ENCODE results near the gene ZDHHC11. TPM values are rescaled to one million over a fixed set of nuclear protein-coding genes. Genes with fewer than 3 reads are reported as not detected.
"Not testable (repeated sequence)": the region's sequence is repeated elsewhere in the genome, so short reads cannot be mapped to it uniquely, and the experiment has no call there.

ZDHHC11 gene
- total RNA-seq, 5 donors from 2014 or later (not counting 1 experiment from before 2014, with no cell fraction given): 6.5 to 38.0 (median 11.6) TPM

- H3K4me1 Mint-ChIP-seq; H3K9me3 ChIP-seq; H3K9me3 Mint-ChIP-seq; H3K36me3 Mint-ChIP-seq; H3K4me3 ChIP-seq (ENCODE audit: control insufficient read depth in 1 of 2, extremely low read depth in 1 of 2, low read length in 1 of 2); H3K27me3 ChIP-seq (replicated peaks in 1 of 2; ENCODE audit: control insufficient read depth in 2 of 2, extremely low read depth in 1 of 2, insufficient read depth in 2 of 2, low read length in 1 of 2); H3K4me3 Mint-ChIP-seq; H3K4me1 ChIP-seq (ENCODE audit: control insufficient read depth in 1 of 2, extremely low read depth in 1 of 2, insufficient read depth in 2 of 2, low read length in 2 of 2); DNase-seq; H3K36me3 ChIP-seq (ENCODE audit: control insufficient read depth in 2 of 2, extremely low read depth in 1 of 2, insufficient read depth in 1 of 2, low read length in 1 of 2); H3K27ac Mint-ChIP-seq; H3K27ac ChIP-seq (ENCODE audit: low read length); H3K27me3 Mint-ChIP-seq; ATAC-seq (replicated peaks in 1 of 4); POLR2A ChIA-PET; CTCF ChIA-PET: not testable (repeated sequence)
- WGBS (ENCODE audit: insufficient coverage): 96% methylated on average over 4 of the region's 19 CpGs
These were observed 100.6 kb downstream of the ZDHHC11 start for GRCh38 chr5:750226-750625.

- Histone ChIP-seq H3K9me3 (no peaks in the 10 kb centered on the region), H3K4me1 (ENCODE audit: control insufficient read depth in 1 of 2, extremely low read depth in 1 of 2, insufficient read depth in 2 of 2, low read length in 2 of 2) (no peaks in the 10 kb centered on the region), H3K4me3 (ENCODE audit: control insufficient read depth in 1 of 2, extremely low read depth in 1 of 2, low read length in 1 of 2) (no peak overlapping the region), H3K36me3 (ENCODE audit: control insufficient read depth in 2 of 2, extremely low read depth in 1 of 2, insufficient read depth in 1 of 2, low read length in 1 of 2) (no peaks in the 10 kb centered on the region), H3K27me3 (replicated peaks in 1 of 2; ENCODE audit: control insufficient read depth in 2 of 2, extremely low read depth in 1 of 2, insufficient read depth in 2 of 2, low read length in 1 of 2) (no peaks in the 10 kb centered on the region), H3K27ac (ENCODE audit: low read length) (no peak overlapping the region)
- Mint-ChIP-seq H3K27me3 (peaks cover 0 to 3% of the 10 kb centered on the region in 2 donors), H3K4me3 (no peak overlapping the region), H3K4me1 (peaks cover 0 to 4% (median 2%) of the 10 kb centered on the region in 3 donors), H3K27ac (no peak overlapping the region), H3K36me3 (no peaks in the 10 kb centered on the region), H3K9me3 (no peaks in the 10 kb centered on the region)
- ATAC-seq (replicated peaks in 1 of 4) (no peak), DNase-seq (no peak)
- ChIA-PET CTCF (no interaction called here), POLR2A (no interaction called here)
- no CpG with 5 or more reads among the region's 14 CpGs for WGBS (ENCODE audit: insufficient coverage)
These were observed 101.6 kb downstream of the ZDHHC11 start for GRCh38 chr5:749101-749670.

DNA sequence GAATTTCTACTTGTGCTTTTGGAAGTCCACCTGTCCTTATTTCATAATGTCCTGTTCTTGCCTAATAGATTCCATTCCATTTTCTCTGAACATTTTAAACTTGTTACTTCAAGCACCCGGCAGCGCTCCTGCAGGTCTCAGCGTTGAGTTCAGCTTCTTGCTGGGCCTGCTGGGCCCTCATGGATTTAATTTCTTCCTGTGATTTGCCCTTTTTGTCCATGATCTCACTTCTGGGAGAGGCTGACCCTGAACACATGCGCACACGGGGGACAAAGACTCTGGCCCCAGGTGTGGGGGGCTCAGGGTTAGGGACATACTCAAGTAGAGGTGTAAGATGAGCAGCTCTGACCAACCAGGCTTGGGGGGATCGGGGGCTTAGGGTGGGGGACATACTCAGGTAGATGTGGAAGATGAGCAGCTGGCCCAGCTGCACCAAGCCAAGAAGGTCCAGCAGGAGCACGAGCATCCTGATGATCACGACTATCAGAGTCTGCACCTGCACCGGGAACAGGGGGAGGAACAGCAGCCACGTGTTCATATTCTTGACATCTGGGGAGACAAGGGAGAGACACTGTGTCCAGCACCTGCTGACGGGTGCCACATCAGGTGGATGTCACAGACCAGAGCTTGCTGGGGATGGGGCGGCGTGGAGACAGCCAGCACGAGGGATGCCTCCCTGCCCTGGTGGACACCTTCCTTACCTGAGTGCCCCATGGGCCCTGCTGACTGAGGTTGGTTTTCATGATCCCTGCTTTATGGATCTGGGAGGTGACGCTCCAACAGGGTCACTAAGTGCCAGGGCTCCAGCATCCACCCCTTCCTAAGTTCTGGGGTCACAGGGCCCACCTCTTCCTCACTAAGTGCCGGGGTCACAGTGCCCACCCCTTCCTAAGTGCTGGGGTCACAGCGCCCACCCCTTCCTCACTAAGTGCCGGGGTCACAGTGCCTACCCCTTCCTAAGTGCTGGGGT lies 102.5 kb downstream of the ZDHHC11 start:
- DNase-seq; H3K4me1 ChIP-seq (ENCODE audit: control insufficient read depth in 1 of 2, extremely low read depth in 1 of 2, insufficient read depth in 2 of 2, low read length in 2 of 2); H3K27me3 ChIP-seq (replicated peaks in 1 of 2; ENCODE audit: control insufficient read depth in 2 of 2, extremely low read depth in 1 of 2, insufficient read depth in 2 of 2, low read length in 1 of 2); H3K4me3 Mint-ChIP-seq; H3K4me3 ChIP-seq (ENCODE audit: control insufficient read depth in 1 of 2, extremely low read depth in 1 of 2, low read length in 1 of 2); H3K9me3 Mint-ChIP-seq; H3K36me3 Mint-ChIP-seq; POLR2A ChIA-PET; CTCF ChIA-PET; H3K4me1 Mint-ChIP-seq; H3K36me3 ChIP-seq (ENCODE audit: control insufficient read depth in 2 of 2, extremely low read depth in 1 of 2, insufficient read depth in 1 of 2, low read length in 1 of 2); H3K27ac ChIP-seq (ENCODE audit: low read length); H3K9me3 ChIP-seq; H3K27me3 Mint-ChIP-seq; ATAC-seq (replicated peaks in 1 of 4): not testable (repeated sequence)
- no CpG with 5 or more reads among the region's 18 CpGs for WGBS (ENCODE audit: insufficient coverage)
- H3K27ac Mint-ChIP-seq: peak overlapping the region in 1 of 2 donors; percentile 29

- H3K27ac ChIP-seq (ENCODE audit: low read length); POLR2A ChIA-PET; H3K4me1 ChIP-seq (ENCODE audit: control insufficient read depth in 1 of 2, extremely low read depth in 1 of 2, insufficient read depth in 2 of 2, low read length in 2 of 2); H3K4me3 ChIP-seq (ENCODE audit: control insufficient read depth in 1 of 2, extremely low read depth in 1 of 2, low read length in 1 of 2); CTCF ChIA-PET; H3K27me3 ChIP-seq (replicated peaks in 1 of 2; ENCODE audit: control insufficient read depth in 2 of 2, extremely low read depth in 1 of 2, insufficient read depth in 2 of 2, low read length in 1 of 2); H3K9me3 Mint-ChIP-seq; DNase-seq; H3K4me3 Mint-ChIP-seq; H3K9me3 ChIP-seq; H3K27ac Mint-ChIP-seq; H3K27me3 Mint-ChIP-seq; H3K4me1 Mint-ChIP-seq; H3K36me3 Mint-ChIP-seq; ATAC-seq (replicated peaks in 1 of 4); H3K36me3 ChIP-seq (ENCODE audit: control insufficient read depth in 2 of 2, extremely low read depth in 1 of 2, insufficient read depth in 1 of 2, low read length in 1 of 2): not testable (repeated sequence)
- WGBS (ENCODE audit: insufficient coverage): no CpG with 5 or more reads among the region's 9 CpGs
These were observed 103.4 kb downstream of the ZDHHC11 start for GRCh38 chr5:747303-747844.

DNA sequence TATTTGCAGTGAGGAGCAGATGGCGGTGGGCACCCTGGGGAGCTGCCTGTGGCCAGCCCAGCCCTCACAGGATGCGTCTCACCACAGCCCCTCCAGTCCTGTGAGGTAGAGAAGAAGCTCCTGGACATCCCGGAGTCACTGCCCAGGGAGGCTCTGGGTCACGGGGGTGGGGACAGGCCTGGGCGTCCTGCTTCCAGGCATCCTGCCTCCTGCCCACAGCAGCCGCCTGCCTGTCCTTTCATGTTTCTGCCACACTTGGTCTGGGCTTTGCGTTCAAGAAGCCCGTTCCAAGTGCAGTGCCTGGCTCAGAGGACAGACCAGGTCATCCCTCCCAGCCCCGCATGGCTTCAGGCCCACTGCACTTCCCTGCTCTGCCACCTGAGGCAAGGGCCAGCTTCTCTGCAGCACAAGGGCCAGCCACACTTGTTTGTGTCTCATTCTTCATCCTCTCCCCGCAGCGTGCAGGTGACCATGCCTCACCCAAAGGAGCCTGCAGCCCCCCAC lies 104.5 kb downstream of the ZDHHC11 start:
- H3K27me3 Mint-ChIP-seq: peaks cover 0 to 3% of the 10 kb centered on the region in 2 donors
- Histone ChIP-seq H3K27ac (ENCODE audit: low read length) (no peak overlapping the region), H3K27me3 (replicated peaks in 1 of 2; ENCODE audit: control insufficient read depth in 2 of 2, extremely low read depth in 1 of 2, insufficient read depth in 2 of 2, low read length in 1 of 2) (no peaks in the 10 kb centered on the region), H3K4me1 (ENCODE audit: control insufficient read depth in 1 of 2, extremely low read depth in 1 of 2, insufficient read depth in 2 of 2, low read length in 2 of 2) (no peaks in the 10 kb centered on the region), H3K9me3 (no peaks in the 10 kb centered on the region), H3K4me3 (ENCODE audit: control insufficient read depth in 1 of 2, extremely low read depth in 1 of 2, low read length in 1 of 2) (no peak overlapping the region), H3K36me3 (ENCODE audit: control insufficient read depth in 2 of 2, extremely low read depth in 1 of 2, insufficient read depth in 1 of 2, low read length in 1 of 2) (no peaks in the 10 kb centered on the region)
- no peaks in the 10 kb centered on the region for H3K9me3 Mint-ChIP-seq
- peaks cover 0 to 6% (median 5%) of the 10 kb centered on the region in 3 donors for H3K4me1 Mint-ChIP-seq
- WGBS (ENCODE audit: insufficient coverage): no CpG with 5 or more reads among the region's 11 CpGs
- CTCF ChIA-PET: no interaction called here
- no peak overlapping the region for H3K4me3 Mint-ChIP-seq
- DNase-seq (no peak), ATAC-seq (replicated peaks in 1 of 4) (no peak)
- POLR2A ChIA-PET: no interaction called here
- H3K36me3 Mint-ChIP-seq: no peaks in the 10 kb centered on the region
- no peak overlapping the region for H3K27ac Mint-ChIP-seq
